Duodenal mucosa (tissue), 2 donors: ENCODE measurements around the gene ERV3-1.
"Not testable (repeated sequence)": the region's sequence is repeated elsewhere in the genome, so short reads cannot be mapped to it uniquely, and the experiment has no call there.

ENCODE experiments used
- H3K27ac ChIP-seq: one replicate; pipeline ENCODE4 v1.7.0; 2013; ENCODE audit warnings: low read depth, low read length
- H3K27me3 ChIP-seq, 2 donors: one replicate each; pipeline ENCODE4 v1.7.0; 2013; ENCODE audit warnings: low read length in 2 of 2, control low read depth in 1 of 2; ENCODE audit not compliant: insufficient read depth in 2 of 2, control insufficient read depth in 1 of 2
- H3K36me3 ChIP-seq, 2 donors: one replicate each; pipeline ENCODE4 v1.7.0; 2013; ENCODE audit warnings: low read length in 2 of 2, control low read depth in 1 of 2; ENCODE audit not compliant: insufficient read depth in 2 of 2, control insufficient read depth in 1 of 2
- H3K4me1 ChIP-seq, 2 donors: one replicate each; pipeline ENCODE4 v1.7.0; 2013; ENCODE audit warnings: low read length in 2 of 2, control low read depth in 1 of 2; ENCODE audit not compliant: insufficient read depth in 2 of 2, control insufficient read depth in 1 of 2
- H3K4me3 ChIP-seq, 2 donors: one replicate each; pipeline ENCODE4 v1.7.0; 2013; ENCODE audit warnings: low read length in 2 of 2, low read depth in 1 of 2
- H3K9ac ChIP-seq, 2 donors: one replicate each; pipeline ENCODE4 v1.7.0; 2013; ENCODE audit warnings: low read length in 2 of 2, low read depth in 1 of 2
- H3K9me3 ChIP-seq, 2 donors: one replicate each; pipeline ENCODE4 v1.7.0; 2013; ENCODE audit warnings: low read length in 2 of 2, control low read depth in 1 of 2; ENCODE audit not compliant: control insufficient read depth in 1 of 2

ERV3-1 gene

GRCh38 chr7:64944667-64945502, 61.6 kb downstream of the ERV3-1 start:
- not testable (repeated sequence) for H3K4me1 ChIP-seq, H3K9me3 ChIP-seq, H3K9ac ChIP-seq, H3K27ac ChIP-seq, H3K36me3 ChIP-seq, H3K4me3 ChIP-seq
- H3K27me3 ChIP-seq, result peaks cover 5 to 24% of the 10 kb centered on the region in 2 donors
